Adrenal gland (tissue), 5 donors: ENCODE results near the gene TMEM271.

ENCODE experiments used
- POLR2A ChIP-seq, 2 donors: fragments of 450-650 bp; IDR thresholded peaks; one replicate each; pipeline ENCODE4 v1.6.1; 2017; ENCODE audit warnings: antibody characterized with exemption in 2 of 2, mild to moderate bottlenecking in 2 of 2, moderate library complexity in 1 of 2
- TF ChIP-seq, protein P1 (sequence below), 6 experiments: fragments of 450-650 bp in 4 of 6; fragments of 200-600 bp in 2 of 6; sonication (generic) in 1 of 6; IDR thresholded peaks; 1 replicate in 5 of 6; 2 replicates in 1 of 6; pipeline versions ENCODE4 v1.5.1 to v1.8.0; 2016 to 2021; ENCODE audit warnings: antibody characterized with exemption in 6 of 6, mild to moderate bottlenecking in 2 of 6, moderate library complexity in 1 of 6
- donor health status: DM: no; HTN: no; CAD: no.

DNA sequence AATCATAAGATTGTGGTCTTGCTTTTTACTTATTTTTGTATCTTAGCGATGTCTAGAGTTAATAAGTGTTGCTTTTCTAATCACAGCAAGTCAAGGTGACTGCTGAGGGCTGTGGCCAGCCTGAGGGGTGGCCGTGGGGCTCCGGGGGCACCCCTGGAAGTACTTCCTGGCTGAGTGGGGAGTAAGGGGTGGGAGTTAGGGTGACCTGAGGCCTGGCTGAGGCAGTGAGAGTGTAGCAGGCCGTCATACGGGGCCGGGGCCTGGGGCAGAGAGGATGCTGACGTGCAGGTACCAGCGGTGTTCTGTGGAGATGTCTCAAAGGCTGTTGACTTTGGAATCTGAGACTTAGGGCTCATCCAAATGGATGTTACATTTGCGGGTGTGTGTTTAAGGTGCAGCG, 47.8 kb downstream of the TMEM271 start:
- TF ChIP-seq, protein P1, sequence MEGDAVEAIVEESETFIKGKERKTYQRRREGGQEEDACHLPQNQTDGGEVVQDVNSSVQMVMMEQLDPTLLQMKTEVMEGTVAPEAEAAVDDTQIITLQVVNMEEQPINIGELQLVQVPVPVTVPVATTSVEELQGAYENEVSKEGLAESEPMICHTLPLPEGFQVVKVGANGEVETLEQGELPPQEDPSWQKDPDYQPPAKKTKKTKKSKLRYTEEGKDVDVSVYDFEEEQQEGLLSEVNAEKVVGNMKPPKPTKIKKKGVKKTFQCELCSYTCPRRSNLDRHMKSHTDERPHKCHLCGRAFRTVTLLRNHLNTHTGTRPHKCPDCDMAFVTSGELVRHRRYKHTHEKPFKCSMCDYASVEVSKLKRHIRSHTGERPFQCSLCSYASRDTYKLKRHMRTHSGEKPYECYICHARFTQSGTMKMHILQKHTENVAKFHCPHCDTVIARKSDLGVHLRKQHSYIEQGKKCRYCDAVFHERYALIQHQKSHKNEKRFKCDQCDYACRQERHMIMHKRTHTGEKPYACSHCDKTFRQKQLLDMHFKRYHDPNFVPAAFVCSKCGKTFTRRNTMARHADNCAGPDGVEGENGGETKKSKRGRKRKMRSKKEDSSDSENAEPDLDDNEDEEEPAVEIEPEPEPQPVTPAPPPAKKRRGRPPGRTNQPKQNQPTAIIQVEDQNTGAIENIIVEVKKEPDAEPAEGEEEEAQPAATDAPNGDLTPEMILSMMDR (IDR thresholded peaks at IDR 0.05), result no peak
- no peak for TF ChIP-seq POLR2A (IDR thresholded peaks at IDR 0.05)
